ENCODE results near the gene RMND1. TPM values are rescaled to one million over a fixed set of nuclear protein-coding genes. Genes with fewer than 3 reads are reported as not detected.

The RMND1 gene
- total RNA-seq, 1 donor = 56.5 TPM

DNA sequence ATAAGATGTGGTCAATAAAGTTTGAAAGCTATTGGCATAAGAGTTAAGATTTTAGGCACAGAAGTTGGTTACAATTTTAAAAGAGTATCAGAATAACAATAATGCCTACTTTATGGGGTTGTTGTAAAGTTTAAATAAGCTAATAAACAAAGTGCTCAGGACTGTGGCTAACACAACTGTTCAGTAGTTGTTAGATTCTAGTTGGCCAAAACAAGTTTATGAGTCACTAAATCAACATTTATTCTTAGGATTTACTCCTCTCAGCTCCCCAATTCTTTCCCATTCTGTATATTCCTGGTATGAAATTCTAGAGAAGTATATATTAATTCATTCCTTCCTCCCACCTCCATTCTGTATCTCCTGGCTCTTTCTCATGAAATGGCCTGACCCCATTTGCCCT, 14.5 kb downstream of the RMND1 start:
- Histone ChIP-seq H3K4me3 (ENCODE audit: insufficient read depth, low read length) (no peak overlapping the region), H2AFZ (ENCODE audit: low read length) (no peak overlapping the region), H3K36me3 (ENCODE audit: insufficient read depth, low read length) (peaks cover 15% of the 10 kb centered on the region), H3K79me2 (ENCODE audit: insufficient read depth, low read length) (peaks cover 62% of the 10 kb centered on the region), H3K9me3 (ENCODE audit: low read depth, low read length) (no peaks in the 10 kb centered on the region), H3K27me3 (ENCODE audit: insufficient read depth, low read length) (no peaks in the 10 kb centered on the region), H3K27ac (ENCODE audit: low read depth, low read length) (peak overlapping the region; percentile 95), H4K20me1 (ENCODE audit: insufficient read depth, low read length) (peaks cover 3% of the 10 kb centered on the region), H3K4me2 (ENCODE audit: insufficient read depth, low read length) (peak overlapping the region; percentile 65), H3K4me1 (ENCODE audit: insufficient read depth, low read length) (peaks cover 37% of the 10 kb centered on the region)
- no peak for DNase-seq (ENCODE audit: insufficient read length, low spot score, missing footprints)
- TF ChIP-seq, protein P1, sequence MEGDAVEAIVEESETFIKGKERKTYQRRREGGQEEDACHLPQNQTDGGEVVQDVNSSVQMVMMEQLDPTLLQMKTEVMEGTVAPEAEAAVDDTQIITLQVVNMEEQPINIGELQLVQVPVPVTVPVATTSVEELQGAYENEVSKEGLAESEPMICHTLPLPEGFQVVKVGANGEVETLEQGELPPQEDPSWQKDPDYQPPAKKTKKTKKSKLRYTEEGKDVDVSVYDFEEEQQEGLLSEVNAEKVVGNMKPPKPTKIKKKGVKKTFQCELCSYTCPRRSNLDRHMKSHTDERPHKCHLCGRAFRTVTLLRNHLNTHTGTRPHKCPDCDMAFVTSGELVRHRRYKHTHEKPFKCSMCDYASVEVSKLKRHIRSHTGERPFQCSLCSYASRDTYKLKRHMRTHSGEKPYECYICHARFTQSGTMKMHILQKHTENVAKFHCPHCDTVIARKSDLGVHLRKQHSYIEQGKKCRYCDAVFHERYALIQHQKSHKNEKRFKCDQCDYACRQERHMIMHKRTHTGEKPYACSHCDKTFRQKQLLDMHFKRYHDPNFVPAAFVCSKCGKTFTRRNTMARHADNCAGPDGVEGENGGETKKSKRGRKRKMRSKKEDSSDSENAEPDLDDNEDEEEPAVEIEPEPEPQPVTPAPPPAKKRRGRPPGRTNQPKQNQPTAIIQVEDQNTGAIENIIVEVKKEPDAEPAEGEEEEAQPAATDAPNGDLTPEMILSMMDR (IDR thresholded peaks at IDR 0.05; ENCODE audit: extremely low read depth, low read depth, low read length) = no peak

DNA sequence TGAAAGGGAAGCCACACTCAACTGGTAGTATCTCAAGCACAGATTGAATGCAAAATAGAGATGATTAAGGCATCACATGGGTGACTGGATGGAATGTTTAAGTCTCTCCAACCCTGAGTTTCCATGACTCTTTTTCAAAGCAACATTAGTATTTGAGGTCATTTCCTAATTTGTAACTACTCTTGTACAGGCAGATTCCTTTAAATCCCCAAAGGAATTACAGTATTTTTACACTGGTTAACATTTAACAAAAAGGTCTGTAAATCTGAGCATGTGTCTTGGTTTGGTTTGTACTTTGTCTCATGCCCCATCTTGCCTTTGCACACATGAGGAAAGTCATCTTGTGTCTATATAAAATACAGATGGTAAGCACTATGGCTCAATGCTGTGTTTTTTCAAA, 15.1 kb downstream of the RMND1 start:
- DNase-seq (ENCODE audit: insufficient read length, low spot score, missing footprints) = peak; percentile 47
- peaks cover 3% of the 10 kb centered on the region for H4K20me1 ChIP-seq (ENCODE audit: insufficient read depth, low read length)
- H3K4me2 ChIP-seq (ENCODE audit: insufficient read depth, low read length) = peak overlapping the region; percentile 65
- no peak overlapping the region for H3K4me3 ChIP-seq (ENCODE audit: insufficient read depth, low read length)
- peaks cover 15% of the 10 kb centered on the region for H3K36me3 ChIP-seq (ENCODE audit: insufficient read depth, low read length)
- peak overlapping the region; percentile 95 for H3K27ac ChIP-seq (ENCODE audit: low read depth, low read length)
- H2AFZ ChIP-seq (ENCODE audit: low read length) = no peak overlapping the region
- peaks cover 59% of the 10 kb centered on the region for H3K79me2 ChIP-seq (ENCODE audit: insufficient read depth, low read length)
- H3K27me3 ChIP-seq (ENCODE audit: insufficient read depth, low read length) = no peaks in the 10 kb centered on the region
- H3K4me1 ChIP-seq (ENCODE audit: insufficient read depth, low read length) = peaks cover 32% of the 10 kb centered on the region
- no peaks in the 10 kb centered on the region for H3K9me3 ChIP-seq (ENCODE audit: low read depth, low read length)
- TF ChIP-seq, protein P1 (IDR thresholded peaks at IDR 0.05; ENCODE audit: extremely low read depth, low read depth, low read length) = no peak

DNA sequence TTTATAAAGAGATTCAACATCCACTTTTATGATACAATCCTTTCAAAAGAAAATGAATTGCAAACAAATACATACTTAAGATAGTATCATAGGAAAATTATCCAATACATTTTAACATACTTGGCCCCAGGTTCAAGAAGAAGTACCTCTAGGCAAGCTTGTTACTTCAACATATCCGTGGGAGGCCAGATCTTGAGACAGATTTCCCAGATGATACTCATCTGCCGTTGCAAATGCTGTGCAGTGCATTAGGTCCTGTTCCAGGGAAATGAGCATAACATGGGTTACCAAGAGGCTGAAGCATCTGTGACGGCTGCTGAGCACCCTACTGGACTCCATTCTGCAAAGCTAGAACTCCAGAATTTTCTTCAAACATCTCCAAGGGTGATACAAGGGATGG, 15.6 kb downstream of the RMND1 start:
- Histone ChIP-seq H3K9me3 (ENCODE audit: low read depth, low read length) (no peaks in the 10 kb centered on the region), H4K20me1 (ENCODE audit: insufficient read depth, low read length) (peaks cover 3% of the 10 kb centered on the region), H3K27ac (ENCODE audit: low read depth, low read length) (peak overlapping the region; percentile 95), H3K4me2 (ENCODE audit: insufficient read depth, low read length) (peak overlapping the region; percentile 65), H2AFZ (ENCODE audit: low read length) (no peak overlapping the region), H3K79me2 (ENCODE audit: insufficient read depth, low read length) (peaks cover 55% of the 10 kb centered on the region), H3K4me1 (ENCODE audit: insufficient read depth, low read length) (peaks cover 32% of the 10 kb centered on the region), H3K27me3 (ENCODE audit: insufficient read depth, low read length) (no peaks in the 10 kb centered on the region), H3K36me3 (ENCODE audit: insufficient read depth, low read length) (peaks cover 16% of the 10 kb centered on the region), H3K4me3 (ENCODE audit: insufficient read depth, low read length) (peak overlapping the region; percentile 36)
- DNase-seq (ENCODE audit: insufficient read length, low spot score, missing footprints) = no peak
- TF ChIP-seq, protein P1 (IDR thresholded peaks at IDR 0.05; ENCODE audit: extremely low read depth, low read depth, low read length) = no peak

DNA sequence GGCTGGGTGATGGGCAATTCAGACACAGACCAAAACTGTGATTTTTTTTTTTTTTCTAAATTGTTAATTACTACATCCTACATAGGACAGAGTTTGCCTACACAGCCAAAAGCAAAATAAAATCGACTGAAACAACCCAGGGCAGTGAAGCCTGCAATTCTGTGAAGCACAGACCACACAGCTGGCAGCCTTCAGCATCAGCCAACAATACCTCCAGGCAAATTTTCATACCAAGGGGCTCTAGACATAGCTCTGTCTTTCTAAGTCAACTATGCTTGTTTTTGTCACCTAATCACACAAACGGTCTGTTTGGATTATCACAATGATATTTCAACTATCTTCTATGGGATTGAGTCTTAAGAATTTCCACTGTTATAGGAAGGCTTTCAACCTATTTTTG, 17.6 kb downstream of the RMND1 start:
- H2AFZ ChIP-seq (ENCODE audit: low read length) = no peak overlapping the region
- no peak overlapping the region for H3K4me3 ChIP-seq (ENCODE audit: insufficient read depth, low read length)
- H3K27me3 ChIP-seq (ENCODE audit: insufficient read depth, low read length) = no peaks in the 10 kb centered on the region
- peaks cover 23% of the 10 kb centered on the region for H3K4me1 ChIP-seq (ENCODE audit: insufficient read depth, low read length)
- no peak for DNase-seq (ENCODE audit: insufficient read length, low spot score, missing footprints)
- no peaks in the 10 kb centered on the region for H3K9me3 ChIP-seq (ENCODE audit: low read depth, low read length)
- peaks cover 42% of the 10 kb centered on the region for H3K79me2 ChIP-seq (ENCODE audit: insufficient read depth, low read length)
- H3K4me2 ChIP-seq (ENCODE audit: insufficient read depth, low read length) = no peak overlapping the region
- H4K20me1 ChIP-seq (ENCODE audit: insufficient read depth, low read length) = peaks cover 3% of the 10 kb centered on the region
- H3K27ac ChIP-seq (ENCODE audit: low read depth, low read length) = peak overlapping the region; percentile 39
- H3K36me3 ChIP-seq (ENCODE audit: insufficient read depth, low read length) = peaks cover 35% of the 10 kb centered on the region
- TF ChIP-seq, protein P1 (IDR thresholded peaks at IDR 0.05; ENCODE audit: extremely low read depth, low read depth, low read length) = no peak

Data from osteoblast (primary cell).